ENCODE data around the gene MRPL23.

Gene MRPL23

DNA sequence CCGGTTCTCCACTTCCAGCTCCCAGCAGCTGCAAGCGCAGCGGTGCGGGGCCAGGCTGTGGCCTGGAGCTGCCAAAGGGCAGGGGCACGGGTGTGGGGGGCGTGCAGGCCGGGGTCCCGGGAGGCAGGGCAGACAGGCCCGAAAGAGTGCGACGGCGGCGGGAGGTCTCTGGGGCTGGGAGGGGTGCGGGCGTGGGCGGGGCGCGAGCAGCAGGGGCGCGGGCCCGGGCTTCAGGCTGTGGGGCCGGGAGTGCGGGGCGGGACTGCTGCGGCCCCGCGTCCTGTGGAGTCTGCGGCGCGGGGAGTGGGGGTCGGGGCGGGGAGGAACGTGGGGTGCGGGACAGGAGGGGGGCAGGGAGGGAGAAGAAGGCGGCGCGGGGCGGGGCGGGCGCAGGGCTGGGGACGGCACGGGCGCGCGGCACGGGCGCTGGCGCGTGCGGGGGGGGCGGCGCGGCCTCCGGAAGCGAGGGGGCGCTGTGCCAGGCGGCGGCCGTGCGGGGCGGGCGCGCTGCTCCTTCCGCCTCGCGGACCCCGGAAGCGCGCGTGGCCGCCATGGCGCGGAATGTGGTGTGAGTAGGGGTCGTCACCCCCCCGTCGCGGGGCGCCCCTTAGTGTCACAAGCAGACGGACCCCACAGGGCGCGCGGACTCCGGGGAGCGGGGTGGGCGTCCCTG is at the start of gene MRPL23:
TSS of gene MRPL23 (plus strand) at position 521 of the 673 bp plus-strand sequence. CDS start at position 552, 31 bp downstream.
- no peak for DNase-seq

DNA sequence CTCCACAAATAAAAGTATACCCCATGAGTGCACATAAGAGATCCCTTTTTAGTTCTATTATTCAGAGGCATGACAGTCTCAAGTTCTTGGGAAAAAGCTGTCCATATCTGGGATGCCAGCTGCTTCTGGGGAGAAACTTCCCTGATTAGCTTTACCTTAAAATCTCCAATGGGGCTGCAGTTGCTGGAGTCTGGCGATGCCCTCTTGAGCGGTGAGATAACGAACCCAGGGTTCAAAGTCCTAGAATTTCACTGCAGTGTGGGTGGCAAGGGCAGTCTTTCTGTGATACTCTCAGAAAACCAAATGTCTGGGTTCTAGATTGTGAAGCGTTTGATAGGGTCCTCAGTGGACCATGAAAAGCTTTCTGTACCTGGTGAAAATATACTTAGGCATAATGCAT is 48.0 kb upstream of the MRPL23 start:
- DNase-seq, result no peak

DNA sequence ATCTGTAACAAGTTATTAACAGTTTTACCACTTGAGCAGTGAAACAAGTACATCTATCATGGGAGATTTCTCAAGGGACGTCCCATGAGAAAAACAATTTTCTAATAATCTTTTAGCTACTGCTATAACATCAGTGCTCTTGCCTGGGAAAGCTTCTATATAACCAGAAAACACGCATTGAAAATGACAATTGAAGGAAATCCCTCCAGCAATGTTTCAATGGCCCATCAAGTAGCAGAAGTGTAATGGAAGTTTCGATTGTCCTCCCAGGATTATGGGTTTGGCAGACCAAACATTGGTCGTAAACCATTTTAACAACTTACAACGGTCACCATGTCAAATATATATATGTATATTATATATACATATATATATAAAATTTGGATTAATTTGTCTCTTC is 47.4 kb upstream of the MRPL23 start:
- DNase-seq, result no peak

DNA sequence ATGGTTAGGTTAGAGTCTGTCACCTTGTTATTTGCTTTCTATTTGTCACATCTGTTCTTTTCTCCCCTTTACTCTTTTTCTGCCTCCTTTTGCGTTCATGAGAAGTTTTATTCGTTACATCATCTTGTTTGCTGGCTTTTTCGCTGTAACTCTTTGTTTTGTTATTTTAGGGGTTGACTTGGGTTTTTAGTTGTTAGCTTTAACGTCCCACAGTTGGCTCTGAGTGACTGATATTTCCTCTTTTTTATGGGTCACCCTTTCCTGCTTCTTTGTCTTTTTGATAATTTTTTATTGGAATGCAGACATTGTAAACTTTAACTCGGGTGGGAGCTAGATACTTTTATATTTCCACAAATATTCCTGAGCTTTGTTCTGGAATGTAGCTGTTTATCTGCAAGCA is 41.0 kb upstream of the MRPL23 start:
- DNase-seq, result no peak

DNA sequence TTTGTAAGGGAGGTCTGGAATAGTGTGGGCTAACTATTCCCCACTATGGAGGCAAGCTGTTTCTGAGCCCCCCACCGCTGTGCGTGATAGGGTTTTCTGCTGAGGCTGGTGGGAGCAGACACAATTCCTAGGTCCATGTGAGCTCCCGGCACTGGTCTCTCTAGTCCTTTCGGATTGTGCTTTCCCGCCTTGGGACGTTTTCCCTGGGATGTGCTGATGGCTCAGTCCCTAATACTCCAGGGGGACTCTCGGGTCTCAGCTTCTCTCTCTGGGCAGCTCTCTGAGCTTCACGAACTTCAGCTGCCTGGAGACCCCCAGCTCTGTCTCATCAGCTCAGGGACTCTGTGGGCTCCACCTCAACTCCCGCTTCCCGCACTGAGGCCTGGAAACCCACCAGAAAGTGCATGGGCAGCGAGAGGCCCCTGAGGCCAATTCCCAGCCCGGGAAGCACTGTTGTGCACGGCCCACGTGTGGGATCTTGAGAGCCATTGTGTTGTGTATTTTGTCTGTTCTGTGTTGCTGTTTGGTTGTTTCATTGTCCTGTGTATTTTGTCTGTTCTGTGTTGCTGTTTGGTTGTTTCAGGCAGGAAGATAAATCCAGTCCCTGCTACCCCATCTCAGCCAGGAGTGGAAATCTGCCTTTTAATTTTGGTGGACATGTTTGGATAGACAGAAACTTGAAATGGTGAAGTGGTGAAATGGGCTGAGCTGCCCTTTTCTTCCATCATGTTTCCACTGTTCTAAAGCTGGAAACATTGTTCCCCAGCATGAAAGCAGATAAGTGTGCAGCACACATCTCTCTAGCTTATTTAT is 40.3 kb upstream of the MRPL23 start:
- no peak for DNase-seq

DNA sequence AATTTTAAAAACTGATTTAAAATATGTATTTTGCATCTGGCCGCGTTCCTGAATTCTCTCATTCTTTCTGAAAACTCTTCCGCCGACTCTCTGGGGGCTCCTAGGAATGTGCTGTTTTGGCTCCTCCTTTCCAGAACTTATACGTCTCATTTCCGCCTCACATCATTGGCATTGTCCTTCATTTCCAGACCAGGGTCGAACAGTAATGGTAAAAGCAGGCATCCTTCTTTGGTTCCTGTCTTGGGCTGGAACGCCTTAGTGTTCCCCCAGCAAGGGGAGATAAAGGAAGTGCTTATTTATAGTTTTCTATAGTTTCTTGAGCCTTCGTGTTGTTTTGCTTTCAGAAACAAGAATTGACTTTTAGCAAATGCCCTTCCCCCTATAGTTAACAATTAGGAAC is 38.5 kb upstream of the MRPL23 start:
- DNase-seq, result no peak

DNA sequence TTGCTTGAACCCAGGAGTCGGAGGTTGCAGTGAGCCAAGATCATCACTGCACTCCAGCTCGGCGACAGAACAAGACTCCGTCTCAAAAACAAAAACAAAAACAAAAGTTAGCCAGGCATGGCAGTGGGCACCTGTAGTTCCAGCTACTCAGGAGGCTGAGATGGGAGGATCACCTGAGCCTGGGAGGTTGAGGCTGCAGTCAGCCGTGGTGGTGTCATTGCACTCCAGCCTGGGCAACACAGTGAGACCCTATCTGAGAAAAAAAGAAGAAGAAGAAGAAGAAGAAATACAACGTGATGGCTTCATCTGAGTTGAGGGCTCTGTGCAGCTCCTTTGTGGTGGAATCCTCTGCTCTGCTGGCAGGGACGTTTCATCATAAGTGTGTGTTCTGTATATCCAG is 37.6 kb upstream of the MRPL23 start:
- no peak for DNase-seq

DNA sequence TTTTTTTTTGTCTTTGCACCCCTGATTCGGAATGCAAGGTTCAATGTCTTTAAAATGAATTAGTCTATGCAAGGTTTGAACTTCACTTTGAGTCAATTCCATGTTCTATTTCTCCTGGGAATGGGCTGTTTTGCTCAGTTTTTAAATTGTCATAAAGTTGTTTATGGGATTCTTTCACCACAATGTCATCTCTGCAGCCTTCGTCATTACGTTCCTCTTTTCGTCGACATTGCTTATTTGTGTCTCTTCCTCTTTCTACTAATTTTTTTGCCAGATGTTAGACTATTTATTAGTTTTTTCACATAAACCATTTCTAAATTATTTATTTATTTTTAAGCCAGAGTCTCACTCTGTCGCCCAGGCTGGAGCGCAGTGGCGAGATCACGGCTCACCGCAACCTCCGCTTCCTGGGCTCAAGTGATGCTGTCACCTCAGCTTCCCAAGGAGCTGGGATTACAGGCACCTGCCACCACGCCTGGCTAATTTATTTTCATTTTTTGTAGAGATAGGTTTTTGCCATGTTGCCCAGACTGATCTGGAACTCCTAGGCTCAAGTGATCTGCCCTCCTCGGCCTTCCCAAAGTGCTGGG is 34.7 kb upstream of the MRPL23 start:
- no peak for DNase-seq

DNA sequence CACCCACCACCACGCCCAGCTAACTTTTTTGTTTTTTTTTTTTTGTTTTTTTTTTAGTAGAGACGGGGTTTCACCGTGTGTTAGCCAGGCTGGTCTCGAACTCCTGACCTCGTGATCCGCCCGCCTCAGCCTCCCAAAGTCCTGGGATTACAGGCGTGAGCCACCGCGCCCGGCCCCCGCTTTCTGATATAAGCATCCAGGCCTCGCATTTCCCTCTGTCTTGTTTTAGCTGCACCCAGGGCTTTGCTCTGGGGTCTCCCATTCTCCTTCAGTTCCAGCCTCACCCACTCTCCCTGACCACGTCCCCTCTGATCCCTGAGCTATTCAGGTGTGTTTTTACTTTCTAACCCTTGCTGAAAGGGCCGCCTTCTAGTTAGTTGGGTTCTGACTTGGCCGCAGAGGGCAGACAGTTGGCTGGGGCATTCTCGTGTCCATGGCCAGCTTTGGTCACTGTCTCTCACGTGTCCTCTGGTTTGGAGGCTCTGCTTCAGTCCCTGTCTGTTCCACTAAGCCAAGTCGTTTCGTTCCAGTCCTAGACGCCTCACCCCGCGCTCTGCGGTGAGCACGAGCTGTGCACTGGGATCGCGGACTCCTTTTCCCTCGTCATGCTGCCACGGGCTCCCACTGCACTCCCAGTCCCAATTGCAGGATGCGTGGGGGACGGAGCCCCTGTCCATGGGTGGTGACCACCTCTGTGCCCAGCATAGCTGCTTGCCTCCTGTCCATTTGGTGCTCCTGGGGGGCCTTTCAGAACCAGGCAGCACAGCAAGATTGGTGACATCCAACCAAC is 33.7 kb upstream of the MRPL23 start:
- DNase-seq, result no peak

DNA sequence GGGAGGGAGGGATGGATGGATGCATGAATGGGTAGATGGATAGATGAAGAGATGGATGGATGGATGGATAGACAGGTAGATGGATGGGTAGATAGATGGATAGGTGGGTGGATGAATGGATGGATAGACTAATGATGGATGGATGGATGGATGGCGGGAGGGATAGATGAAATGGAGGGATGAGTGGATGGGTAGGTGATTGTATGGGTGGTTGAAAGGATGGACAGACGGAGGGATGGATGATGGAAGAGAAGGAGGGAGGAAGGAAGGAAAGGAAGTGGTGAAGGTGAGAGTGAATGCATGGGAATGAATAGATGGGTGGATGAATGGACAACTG is 31.4 kb upstream of the MRPL23 start:
- no peak for DNase-seq

DNA sequence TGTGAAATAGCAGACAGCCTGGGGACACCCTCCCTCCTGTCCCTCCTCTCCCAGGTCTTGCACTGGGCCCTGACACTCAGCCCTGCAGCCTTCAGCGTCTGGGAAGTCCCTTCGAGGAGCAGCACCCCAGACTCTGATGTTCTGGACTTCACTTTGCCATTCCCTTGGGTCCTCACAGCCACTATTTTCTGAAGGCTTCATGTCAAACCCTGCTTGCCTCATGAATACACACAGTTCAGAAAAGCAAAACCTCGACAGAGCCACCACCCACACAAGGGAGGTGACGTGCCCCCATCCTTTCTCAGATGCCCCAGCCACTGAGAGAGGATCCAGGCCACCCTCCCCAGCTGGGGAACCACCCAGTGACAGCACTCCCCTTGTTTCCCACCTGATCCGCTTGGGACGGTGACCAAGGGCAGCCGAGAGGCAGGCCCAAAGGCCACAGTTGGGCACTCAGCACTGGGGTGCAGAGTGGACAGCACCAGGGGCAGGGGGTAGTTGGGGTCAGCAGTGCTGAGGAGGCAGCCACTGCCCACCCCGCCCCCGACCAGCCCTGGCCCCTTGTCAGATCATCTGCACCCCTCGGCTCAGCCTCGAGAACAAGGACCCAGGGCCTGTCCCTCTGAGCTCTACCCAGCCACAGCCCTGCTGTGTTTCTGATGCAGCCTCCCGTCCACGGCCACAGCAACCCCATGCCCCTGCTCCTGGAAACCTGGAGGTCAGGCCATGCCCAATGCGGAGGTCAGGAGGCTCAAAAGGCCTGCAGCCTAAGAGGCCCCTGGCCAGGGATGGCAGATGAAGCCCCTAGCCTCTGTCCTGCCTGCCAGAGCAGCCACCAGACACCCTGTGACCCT is 30.8 kb upstream of the MRPL23 start:
- no peak for DNase-seq

DNA sequence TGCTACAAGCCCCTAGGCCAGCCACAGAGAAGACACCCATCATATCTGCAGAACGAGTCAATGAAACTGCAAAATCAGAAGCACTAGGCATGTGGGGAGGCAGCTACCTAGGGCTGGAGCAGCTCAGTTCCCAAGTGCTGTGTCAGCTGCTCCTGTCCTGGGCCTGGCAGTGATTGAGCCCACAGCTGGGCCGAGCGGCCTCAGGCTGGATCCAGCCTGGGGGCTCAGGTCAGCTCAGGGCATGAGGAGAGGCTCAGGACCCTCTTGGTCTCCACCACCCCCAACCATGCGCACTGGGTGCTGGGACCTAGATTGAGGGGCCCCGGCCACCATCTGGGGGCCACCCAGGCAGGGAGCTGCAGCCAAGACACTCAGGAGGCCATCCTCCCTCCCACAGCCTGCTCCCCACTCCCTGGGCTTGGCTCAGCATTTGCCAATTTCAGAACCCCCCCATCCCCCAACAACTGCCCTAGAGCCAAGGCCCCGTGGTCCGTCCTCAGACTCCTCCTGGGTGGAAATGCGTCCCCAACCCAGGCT is 30.1 kb upstream of the MRPL23 start:
- no peak for DNase-seq

DNA sequence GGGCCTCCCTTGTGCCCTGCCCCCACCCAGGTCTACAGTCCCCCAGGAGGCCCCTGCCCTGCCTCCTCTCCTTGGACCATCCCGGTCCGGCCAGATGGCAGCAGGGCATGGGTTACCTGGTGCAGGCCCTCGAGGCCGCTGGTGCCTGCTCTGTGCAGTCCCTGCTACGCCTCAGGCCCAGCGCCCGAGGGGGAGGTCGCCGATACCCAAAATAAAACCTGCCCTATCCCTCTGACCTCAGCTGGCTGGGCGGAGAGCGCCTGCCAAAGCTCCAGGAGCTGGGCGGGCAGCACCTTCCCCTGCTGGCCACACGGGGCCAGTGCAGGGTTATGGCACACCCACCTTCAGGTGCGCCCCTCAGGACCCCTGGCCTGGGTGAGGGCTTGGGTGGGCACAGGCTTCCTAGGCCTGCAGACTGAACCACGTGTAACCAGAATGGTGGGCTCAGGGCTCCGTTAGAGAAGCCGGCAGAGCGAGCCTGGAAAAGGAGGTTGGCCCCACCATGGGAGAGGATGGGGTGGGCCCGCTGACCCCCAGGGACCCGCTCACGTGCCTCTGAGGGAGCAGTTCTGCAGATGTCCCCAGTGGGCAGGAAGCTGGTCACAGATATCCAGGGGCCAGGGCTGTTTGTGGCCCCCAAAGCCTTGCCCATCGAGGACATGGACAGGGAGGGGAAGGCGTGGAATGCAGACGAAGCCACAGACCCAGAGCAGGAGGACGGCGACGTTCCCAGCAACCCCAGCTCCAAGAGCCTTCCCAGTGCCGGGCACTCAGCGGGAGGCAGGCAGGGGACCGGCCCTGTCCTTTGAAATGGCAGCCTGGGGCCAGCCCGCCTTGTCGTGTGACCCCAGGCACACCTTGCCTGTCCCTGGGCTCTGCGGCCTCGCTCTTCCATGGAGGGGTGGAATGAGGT is 29.4 kb upstream of the MRPL23 start:
- no peak for DNase-seq

DNA sequence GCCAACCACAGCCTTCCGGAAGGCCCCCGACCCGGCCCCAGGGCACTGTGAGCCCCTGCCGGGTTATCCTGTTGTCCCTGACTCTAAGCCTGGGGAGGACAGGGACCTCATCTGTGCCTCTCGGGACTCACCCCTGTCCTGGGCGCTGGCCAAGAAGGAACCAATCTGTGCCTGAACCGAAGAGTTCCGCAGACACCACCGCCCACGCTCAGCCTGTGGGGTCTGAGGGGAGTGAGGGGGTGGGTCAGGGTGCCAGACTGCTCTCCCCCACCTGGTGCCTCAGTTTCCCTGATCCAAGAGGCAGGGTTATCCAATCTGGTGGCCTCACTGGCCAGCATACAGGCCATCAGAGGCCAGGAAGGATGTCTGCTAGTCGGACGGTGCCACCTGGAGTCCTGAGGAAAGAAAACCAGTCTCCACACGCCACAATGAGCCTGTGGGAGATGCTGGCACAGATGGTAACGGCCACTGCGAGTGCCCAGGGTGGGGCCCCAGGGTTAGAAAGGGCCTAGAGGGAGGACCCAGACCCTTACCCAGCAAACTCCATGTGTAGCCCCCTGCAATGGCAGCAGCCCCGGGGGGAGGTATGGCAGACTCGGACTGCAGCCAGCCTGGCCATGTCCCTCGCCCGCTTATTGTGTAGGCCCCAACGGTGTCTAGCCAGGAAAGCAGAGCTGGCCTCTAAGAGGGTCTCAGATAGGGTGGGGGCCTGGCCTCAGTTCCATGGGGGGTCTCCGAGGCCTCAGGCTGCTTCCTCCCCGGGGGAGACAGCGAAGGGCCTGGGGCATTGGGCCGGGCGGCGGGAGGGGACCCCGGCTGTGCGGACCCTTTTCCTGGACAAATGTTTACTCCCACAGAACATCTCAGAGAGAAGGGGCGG is 28.5 kb upstream of the MRPL23 start:
- no peak for DNase-seq

DNA sequence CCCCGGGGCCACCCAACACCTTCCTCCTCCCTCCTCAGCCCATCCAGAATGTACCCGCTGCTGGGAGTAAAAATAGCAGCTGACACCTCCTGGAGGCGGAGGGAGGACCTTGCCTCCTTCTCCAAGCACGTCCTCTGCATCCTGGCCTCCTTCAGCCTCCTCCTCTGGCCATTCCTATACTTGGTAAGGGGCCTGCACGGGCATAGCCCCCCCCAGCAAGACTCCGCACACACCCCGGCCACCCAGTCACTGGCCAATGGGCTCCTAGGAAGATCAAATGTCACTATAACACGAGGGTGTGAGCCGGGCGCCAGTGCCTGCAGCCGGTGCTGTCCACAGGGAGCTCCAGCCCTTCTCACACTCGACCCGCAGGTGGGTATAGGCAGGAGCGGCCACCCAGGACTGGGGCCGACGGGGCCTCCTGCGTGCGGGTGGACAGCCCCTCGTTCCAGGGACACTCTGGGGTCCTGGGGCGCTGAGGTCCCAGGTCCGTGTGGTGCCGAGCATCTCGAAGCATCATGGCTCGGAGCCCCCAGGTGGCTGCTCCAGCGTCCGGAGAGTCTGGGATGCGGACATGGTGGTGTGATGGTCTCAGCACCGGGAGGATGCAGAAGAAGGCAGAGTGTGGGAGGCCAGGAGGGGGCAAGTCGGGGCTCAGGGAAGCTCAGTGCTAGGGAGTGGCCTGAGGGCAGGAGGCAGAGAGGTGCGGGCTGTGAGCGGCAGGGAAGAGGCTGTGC is 27.6 kb upstream of the MRPL23 start, which contains the start of gene TNNT3:
TSS of gene TNNT3 (plus strand) at position 313 of the 737 bp plus-strand sequence. CDS start 3,172 bp downstream, outside the sequence.
- no peak for DNase-seq

DNA sequence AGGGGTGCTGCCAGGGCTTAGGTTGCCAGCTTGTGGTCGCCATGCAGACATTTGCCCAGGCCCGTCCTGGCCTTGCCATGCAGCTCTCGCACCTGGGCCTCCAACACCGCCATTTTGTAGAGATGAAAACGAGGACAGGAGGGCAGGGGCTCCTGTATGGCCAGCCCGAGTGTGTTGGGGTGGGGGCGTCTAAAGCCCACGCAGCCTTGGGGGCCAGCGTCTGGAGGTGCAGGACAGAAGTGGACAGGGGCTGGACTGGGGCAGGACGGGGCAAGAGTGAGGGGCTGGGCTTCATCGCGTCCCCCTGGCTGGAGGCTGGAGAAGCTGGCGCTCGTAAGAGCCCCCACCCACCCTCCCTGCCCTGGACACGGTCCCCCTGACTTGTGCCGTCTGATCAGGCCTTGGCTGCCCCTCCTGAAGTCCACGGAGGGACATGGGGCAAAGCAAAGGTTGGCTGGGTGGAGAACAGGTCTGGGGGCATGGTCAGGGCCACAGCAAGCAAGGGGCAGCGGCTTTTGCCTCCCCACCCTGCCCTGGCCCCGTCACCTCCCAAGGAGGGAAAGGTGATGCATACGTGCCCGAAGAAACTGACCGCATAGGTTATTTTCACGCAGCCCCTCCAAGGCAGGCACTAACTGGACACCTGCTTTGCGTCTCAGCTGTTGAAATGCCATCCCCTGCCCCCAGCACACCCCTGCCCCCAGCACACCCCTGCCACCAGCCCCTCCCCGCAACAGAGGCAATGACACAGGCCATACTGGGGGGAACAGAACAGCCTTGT is 26.8 kb upstream of the MRPL23 start:
- no peak for DNase-seq

DNA sequence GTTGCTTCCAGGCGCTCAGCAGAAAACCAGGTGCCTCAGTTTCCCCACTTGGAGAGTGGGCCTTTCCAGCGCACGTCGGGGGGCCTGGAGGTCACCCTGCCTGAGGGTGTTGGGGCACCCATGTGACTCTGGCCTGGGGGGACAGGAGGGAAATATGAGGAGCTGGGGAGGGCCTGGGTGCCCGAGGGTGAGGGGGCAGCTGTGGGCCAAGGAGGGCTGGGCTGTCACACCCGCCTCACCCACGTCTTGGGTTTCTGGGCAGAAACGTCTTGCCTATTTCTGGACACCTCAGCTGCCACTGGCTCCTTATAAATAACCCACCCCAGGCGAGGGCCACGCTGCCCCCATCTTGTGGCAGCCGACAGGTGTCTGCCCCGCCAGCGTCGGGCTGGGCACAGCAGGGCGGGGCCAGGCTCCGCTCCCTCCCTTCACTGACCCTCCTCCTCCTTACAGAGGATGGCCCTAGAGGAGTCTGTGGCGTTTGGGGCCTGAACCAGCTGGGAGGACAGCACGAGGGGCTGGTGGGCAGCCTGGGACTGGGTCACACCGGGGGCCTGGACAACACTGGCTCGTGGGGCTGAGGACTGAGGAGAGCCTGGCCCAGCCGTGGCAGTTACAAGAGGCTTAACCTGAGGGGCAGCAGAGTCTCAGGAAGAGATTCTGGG is 26.1 kb upstream of the MRPL23 start:
- DNase-seq, result no peak

All from NCI-H146 (cell line).